ENCODE results near the gene MAP3K3.
A peak's percentile ranks its signal among the peaks of the same experiment; 100 is the strongest.

Gene MAP3K3

GRCh38 chr17:63621684-63622573 lies at the start of gene MAP3K3:
Gene MAP3K3 (plus strand): TSS chr17:63622417. CDS start chr17:63622760, 343 bp downstream.
- peak; percentile 100 for DNase-seq

DNA sequence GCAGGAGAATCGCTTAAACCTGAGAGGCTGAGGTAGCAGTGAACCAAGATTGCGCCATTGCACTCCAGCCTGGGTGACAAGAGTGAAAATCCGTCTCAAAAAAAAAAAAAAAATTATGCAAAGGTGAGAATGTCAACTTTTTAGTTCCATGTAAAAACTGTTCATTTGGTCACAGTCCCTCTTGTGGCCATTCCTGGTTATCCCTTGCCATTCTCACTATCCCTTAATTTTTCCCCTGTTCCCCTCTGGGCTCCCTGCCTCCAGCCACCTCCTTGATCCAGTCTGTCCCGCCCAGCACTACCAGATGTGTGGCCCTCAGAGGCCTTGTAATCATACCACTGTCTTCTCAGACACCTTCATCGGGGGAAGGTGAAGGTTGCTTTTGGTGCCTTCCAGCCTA lies 48.6 kb upstream of the MAP3K3 start:
- no peak for DNase-seq

DNA sequence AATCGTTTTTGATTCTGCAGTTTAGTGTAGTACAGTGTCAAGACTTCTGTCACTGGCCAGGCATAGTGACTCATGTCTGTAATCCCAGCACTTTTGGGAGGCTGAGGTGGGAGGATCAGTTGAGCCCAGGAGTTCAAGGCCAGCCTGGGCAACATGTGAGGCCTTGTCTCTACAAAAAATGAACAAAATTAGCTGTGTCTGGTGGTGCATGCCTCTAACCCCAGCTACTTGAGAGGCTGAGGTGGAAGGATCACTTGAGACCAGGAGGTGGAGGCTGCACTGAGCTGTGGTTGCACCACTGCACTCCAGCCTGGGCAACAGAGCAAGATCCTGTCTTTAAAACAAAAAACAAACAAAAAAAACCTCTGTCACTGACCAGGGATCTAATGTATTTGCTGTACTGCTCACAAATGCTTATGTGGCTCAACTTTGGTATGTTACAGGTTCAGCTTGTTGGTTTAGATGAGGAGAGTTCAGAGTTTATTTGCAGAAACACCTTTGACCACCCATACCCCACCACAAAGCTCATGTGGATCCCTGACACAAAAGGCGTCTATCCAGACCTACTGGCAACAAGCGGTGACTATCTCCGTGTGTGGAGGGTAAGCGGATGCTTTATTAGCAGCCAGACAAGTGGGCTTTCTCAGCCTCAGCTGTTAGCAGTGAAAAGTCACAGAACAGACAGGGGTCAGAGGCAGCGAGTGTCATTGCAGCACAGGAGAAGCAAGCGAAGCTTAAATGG lies 44.0 kb upstream of the MAP3K3 start:
- no peak for DNase-seq

DNA sequence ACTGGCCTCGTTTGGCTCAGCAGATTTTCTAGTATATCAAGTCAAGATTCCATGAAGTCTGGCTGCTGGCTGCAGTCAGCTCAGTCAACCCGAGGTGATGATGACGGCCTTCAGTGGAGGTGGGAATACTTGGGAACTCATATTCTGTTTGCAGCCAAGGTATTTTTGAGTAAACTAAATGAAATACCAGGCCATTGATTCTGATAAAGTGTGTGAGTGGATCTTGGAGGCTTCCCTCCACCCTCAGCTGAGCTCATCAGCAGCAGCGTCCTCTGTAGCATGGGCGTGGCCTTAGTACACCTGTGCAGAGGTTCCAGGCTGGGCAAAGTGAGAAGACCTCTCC lies 43.5 kb upstream of the MAP3K3 start:
- DNase-seq: no peak

DNA sequence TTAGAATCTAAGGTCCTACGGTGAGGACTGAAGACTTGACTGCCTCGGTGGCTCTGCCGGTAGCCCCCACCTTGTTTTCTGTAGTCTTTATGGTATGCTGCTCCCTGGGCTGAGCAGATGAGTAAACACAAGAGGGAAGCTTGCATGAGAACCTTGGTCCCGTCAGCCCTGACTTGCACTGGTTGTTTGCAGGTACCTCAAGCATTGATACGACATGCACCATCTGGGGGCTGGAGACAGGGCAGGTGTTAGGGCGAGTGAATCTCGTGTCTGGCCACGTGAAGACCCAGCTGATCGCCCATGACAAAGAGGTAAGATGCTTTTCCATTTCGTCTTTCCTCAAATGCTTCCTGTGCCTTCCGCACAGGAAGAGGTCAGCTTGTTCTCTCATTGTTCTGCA lies 42.6 kb upstream of the MAP3K3 start:
- no peak for DNase-seq

- DNase-seq: no peak
Measured at GRCh38 chr17:63587770-63588169, 34.4 kb upstream of the MAP3K3 start.

GRCh38 chr17:63588797-63589196 lies 33.4 kb upstream of the MAP3K3 start:
- DNase-seq: no peak

DNA sequence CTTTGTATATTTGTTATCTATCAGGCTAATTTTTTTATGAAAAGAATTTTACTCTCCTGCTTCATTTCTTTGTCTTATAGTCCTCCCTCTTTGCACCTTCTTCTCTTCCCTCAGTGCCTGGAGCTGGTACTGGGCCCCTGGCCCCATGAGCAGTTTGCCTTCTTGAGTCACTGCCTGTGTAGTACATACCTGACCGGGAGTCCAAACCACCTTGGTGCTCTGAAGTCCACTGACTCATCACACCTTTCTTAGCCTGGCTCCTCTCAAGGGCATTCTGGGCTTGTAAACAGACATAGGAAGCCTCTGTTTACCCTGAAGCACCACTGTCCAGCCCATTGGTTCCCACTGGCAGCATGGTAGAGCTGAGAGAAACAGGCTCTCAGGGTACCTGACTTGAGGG lies 32.6 kb upstream of the MAP3K3 start:
- no peak for DNase-seq

GRCh38 chr17:63592797-63593196 lies 29.4 kb upstream of the MAP3K3 start:
- no peak for DNase-seq

GRCh38 chr17:63595132-63595531 lies 27.1 kb upstream of the MAP3K3 start:
- no peak for DNase-seq

DNA sequence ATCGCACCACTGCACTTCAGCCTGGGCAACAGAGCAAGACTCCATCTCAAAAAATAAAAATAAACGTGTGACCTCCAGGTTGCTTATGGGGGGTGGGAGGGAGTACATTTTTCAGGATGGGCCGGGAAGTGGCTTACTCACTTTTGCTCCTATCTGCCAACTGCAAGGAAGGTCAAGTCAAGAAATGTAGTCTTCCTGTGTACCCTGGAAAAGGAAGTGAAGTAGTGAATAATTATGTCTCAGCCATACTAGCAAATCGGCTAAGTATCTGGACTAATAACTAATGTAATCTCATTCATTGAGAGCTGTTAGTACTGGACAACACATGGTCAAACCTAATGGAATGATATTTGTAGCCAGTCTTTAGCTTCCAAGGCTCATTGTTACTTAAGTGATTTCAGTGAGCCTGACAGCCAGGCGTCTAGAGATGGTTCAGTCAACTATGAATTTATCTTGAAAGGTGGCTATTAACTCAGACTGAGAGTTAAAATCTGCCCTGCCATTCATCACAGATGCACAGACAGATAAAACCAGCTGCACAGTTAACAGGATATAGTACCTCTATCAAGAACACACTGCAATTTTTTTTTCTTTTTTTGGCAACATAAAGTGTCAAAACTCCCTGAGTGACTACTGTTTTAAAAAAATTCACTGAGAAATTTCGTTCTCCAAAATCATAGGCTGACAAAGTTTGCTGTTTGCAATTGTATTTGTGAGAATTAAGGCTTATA lies 25.2 kb upstream of the MAP3K3 start:
- no peak for DNase-seq

DNA sequence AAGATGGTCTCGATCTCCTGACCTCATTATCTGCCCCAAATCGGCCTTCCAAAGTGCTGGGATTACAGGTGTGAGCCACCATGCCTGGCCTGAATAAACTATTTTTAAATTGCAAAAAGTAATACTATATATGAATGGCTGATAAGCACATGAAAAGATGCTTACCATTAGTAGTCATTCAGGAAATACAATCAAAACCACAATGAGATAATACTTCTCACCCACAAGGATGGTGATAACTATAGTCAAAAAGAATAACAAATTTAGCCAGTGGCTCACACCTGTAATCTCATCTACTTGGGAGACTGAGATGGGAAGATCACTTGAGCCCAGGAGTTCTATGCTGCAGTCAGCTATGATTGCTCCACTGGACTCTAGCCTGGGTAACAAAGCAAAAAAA lies 23.9 kb upstream of the MAP3K3 start:
- no peak for DNase-seq

- DNase-seq: peak; percentile 86
Measured at GRCh38 chr17:63600569-63601438, 21.4 kb upstream of the MAP3K3 start, which contains the start of gene TACO1. Gene TACO1 (plus strand): TSS chr17:63600895. CDS start chr17:63601084, 189 bp downstream.

DNA sequence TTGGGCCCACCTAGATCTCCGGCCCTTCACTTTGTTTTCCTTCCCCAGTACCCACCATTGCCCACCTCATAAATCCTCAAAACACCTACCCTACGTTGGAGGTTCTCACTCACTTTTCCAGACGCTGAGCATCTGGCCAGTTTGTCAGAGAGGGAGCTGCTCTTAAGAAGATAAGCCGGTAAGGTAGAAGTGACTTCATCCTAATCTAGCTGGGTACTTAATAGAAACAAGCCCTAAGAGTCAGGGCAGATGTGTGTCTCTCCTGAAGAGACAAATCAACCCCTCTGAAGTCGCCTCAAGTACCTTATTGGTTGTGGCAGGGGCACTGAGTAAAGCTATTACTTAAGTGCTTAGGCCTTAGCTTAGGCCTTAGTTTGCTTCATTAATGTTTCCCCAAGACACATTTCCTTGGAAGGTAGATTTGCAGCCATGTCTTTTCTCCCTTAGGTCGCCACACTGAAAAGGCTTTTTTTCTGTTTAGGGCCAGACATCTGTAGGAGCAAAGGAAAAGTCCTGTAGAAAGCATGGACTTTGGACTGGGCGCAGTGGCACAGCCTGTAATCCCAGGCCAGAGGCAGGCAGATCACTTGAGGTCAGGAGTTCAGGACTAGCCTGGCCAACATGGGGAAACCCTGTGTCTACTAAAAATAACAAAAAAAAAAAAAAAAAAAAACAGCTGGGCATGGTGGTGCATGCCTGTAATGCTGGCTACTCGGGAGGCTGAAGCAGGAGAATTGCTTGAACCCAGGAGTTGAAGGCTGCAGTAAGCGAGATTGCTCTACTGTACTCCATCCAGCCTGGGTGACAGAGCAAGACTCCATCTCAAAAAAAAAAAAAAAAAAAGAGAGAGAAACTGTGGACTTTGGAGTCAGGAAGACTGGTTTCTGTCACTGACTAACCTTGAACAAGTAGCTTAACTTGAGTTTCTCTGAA lies 20.5 kb upstream of the MAP3K3 start:
- DNase-seq: peak; percentile 9

GRCh38 chr17:63609816-63610573 lies 12.2 kb upstream of the MAP3K3 start:
- DNase-seq: no peak

DNA sequence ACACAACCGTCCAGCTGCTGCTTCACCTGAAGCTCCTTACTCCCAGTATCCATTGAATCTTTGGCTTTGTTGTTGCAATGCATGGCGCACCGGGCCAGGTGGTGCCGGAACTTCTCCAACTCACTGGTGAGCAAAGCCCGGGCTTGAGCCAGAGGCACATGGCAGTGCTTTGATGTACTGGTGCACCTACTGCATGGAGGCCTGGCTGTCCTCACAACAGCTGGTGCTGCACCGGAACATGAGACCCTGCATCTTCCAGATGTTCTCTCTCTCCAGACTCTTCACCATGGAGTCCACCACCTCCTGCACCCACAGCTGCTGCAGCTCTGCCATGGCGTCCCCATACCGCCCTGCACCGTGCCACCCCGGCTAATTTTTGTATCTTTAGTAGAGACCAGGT lies 11.4 kb upstream of the MAP3K3 start:
- DNase-seq: no peak

- DNase-seq: no peak
Measured at GRCh38 chr17:63611354-63611753, 10.9 kb upstream of the MAP3K3 start.

DNA sequence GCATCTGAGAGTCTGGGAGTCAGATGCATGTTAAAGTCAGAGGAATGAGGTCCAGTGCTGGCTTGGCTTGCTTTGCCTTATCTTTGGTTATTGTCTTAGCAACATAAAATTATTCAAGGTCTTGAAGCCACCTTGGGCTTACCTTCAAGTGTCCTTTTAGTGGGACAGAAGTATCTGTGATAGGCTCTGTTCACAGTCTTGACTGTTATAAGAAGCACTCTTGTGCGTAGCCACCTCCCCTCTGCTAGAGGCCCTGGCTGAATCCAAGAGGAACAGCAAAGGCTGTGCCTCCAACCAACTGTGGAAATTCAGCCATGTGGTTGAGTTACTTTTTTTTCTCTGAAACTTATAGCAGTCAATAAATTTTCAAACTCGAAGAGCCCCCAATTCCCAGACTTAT lies 8.6 kb upstream of the MAP3K3 start:
- no peak for DNase-seq

DNA sequence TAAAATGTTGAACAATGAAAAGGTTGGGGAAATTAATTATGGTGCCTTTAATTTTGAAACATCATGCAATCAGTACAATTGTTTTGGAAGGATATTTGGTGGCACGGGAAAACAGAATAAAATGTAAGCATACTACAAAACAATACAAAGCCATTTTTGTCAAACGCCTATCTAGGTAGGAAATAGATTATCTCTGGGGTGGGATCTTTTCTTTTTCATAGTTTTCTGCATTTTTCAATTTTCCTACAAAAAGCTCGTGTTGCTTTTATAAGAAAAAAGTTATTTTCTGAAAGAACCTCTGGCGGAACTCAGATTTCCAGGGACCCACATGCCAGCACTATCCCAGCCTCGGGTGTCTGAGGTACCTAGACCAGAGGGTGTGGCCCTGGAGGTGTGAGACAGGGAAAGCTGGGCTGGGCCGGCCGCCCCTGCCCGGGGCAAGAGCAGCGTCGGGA lies 961 bp upstream of the MAP3K3 start:
- no peak for DNase-seq
